GM12872 (cell line): ENCODE measurements around the gene MED12L.

Source experiments
- CTCF ChIP-seq: IDR thresholded peaks from 3 replicates; pipeline ENCODE4 v1.5.1; 2011; ENCODE audit warnings: low read depth, mild to moderate bottlenecking, low read length, moderate library complexity; ENCODE audit not compliant: insufficient read depth

Gene MED12L

GRCh38 chr3:151058740-151059139, 26.7 kb upstream of the MED12L start:
- TF ChIP-seq CTCF, result no peak

GRCh38 chr3:151062611-151063010, 22.9 kb upstream of the MED12L start:
- no peak for TF ChIP-seq CTCF

- peak; percentile 44; the same call in 1 of the 3 replicates for TF ChIP-seq CTCF
Observed at GRCh38 chr3:151067158-151067557, 18.3 kb upstream of the MED12L start.

GRCh38 chr3:151074256-151074655, 11.2 kb upstream of the MED12L start:
- no peak for TF ChIP-seq CTCF

GRCh38 chr3:151075869-151076562, 9.4 kb upstream of the MED12L start:
- TF ChIP-seq CTCF, result no peak

GRCh38 chr3:151076626-151077025, 8.8 kb upstream of the MED12L start:
- no peak for TF ChIP-seq CTCF

- no peak for TF ChIP-seq CTCF
Observed at GRCh38 chr3:151082880-151083838, 2.3 kb upstream of the MED12L start.
